SU-DHL-6 (cell line): ENCODE results near the gene SPESP1.

Experiments used
- CTCF ChIP-seq: fragments of 200-600 bp; sonication (generic); IDR thresholded peaks from one replicate; pipeline ENCODE4 v1.5.1; 2017; ENCODE audit warnings: antibody characterized with exemption, mild to moderate bottlenecking, low read length, moderate library complexity; ENCODE audit not compliant: insufficient read depth, poor library complexity, severe bottlenecking
- EZH2phosphoT487 ChIP-seq: fragments of 200-600 bp; sonication (generic), shearing (Covaris generic); conservative IDR thresholded peaks from 2 replicates; pipeline ENCODE4 v1.6.1; 2018; ENCODE audit warnings: mild to moderate bottlenecking, antibody characterized with exemption, low read length, moderate library complexity, mixed read lengths

GRCh38 chr15:68887819-68888218 is 42.5 kb upstream of the SPESP1 start:
- TF ChIP-seq CTCF = no peak
- TF ChIP-seq EZH2phosphoT487 = no peak
